ENCODE data around the gene RCOR3. TPM values are rescaled to one million over a fixed set of nuclear protein-coding genes. Genes with fewer than 3 reads are reported as not detected.
"Not testable (repeated sequence)": the region's sequence is repeated elsewhere in the genome, so short reads cannot be mapped to it uniquely, and the experiment has no call there.

RCOR3 gene
- total RNA-seq, 5 donors from 2014 or later (not counting 1 experiment from before 2014, with no cell fraction given), result 58.2 to 72.4 (median 62.2) TPM

GRCh38 chr1:211313392-211313791 is 54.2 kb downstream of the RCOR3 start:
- 94% methylated on average over 11 of the region's 11 CpGs for WGBS (ENCODE audit: insufficient coverage)
- ATAC-seq (replicated peaks in 1 of 4) (no peak), DNase-seq (no peak)
- Histone ChIP-seq H3K27me3 (replicated peaks in 1 of 2; ENCODE audit: control insufficient read depth in 2 of 2, extremely low read depth in 1 of 2, insufficient read depth in 2 of 2, low read length in 1 of 2) (no peaks in the 10 kb centered on the region), H3K9me3 (no peaks in the 10 kb centered on the region), H3K4me3 (ENCODE audit: control insufficient read depth in 1 of 2, extremely low read depth in 1 of 2, low read length in 1 of 2) (no peak overlapping the region), H3K27ac (ENCODE audit: low read length) (no peak overlapping the region), H3K4me1 (ENCODE audit: control insufficient read depth in 1 of 2, extremely low read depth in 1 of 2, insufficient read depth in 2 of 2, low read length in 2 of 2) (no peaks in the 10 kb centered on the region), H3K36me3 (ENCODE audit: control insufficient read depth in 2 of 2, extremely low read depth in 1 of 2, insufficient read depth in 1 of 2, low read length in 1 of 2) (peaks cover 0 to 32% of the 10 kb centered on the region in 2 donors)
- ChIA-PET POLR2A (no interaction called here), CTCF (no interaction called here)
- H3K27me3 Mint-ChIP-seq, result no peaks in the 10 kb centered on the region
- peak overlapping the region; percentile 60 to 81 for H3K27ac Mint-ChIP-seq
- peaks cover 0 to 7% (median 7%) of the 10 kb centered on the region in 3 donors for H3K4me1 Mint-ChIP-seq
- no peaks in the 10 kb centered on the region for H3K9me3 Mint-ChIP-seq
- peaks cover 23% of the 10 kb centered on the region for H3K36me3 Mint-ChIP-seq
- H3K4me3 Mint-ChIP-seq, result no peak overlapping the region

- Histone ChIP-seq H3K4me1 (ENCODE audit: control insufficient read depth in 1 of 2, extremely low read depth in 1 of 2, insufficient read depth in 2 of 2, low read length in 2 of 2) (peaks cover 2 to 7% of the 10 kb centered on the region in 2 experiments), H3K9me3 (no peaks in the 10 kb centered on the region), H3K27me3 (replicated peaks in 1 of 2; ENCODE audit: control insufficient read depth in 2 of 2, extremely low read depth in 1 of 2, insufficient read depth in 2 of 2, low read length in 1 of 2) (no peaks in the 10 kb centered on the region), H3K36me3 (ENCODE audit: control insufficient read depth in 2 of 2, extremely low read depth in 1 of 2, insufficient read depth in 1 of 2, low read length in 1 of 2) (peaks cover 0 to 15% of the 10 kb centered on the region in 2 donors), H3K4me3 (ENCODE audit: control insufficient read depth in 1 of 2, extremely low read depth in 1 of 2, low read length in 1 of 2) (no peak overlapping the region), H3K27ac (ENCODE audit: low read length) (no peak overlapping the region)
- Mint-ChIP-seq H3K27me3 (no peaks in the 10 kb centered on the region), H3K9me3 (no peaks in the 10 kb centered on the region), H3K36me3 (peaks cover 6% of the 10 kb centered on the region), H3K4me3 (no peak overlapping the region), H3K4me1 (peaks cover 0 to 13% (median 12%) of the 10 kb centered on the region in 3 donors), H3K27ac (no peak overlapping the region)
- CTCF ChIA-PET, result interaction anchor here in 1 of 2 donors (0.6 to 0.7 kb wide), 2 partner anchors 356 to 1550 kb away, joined by 3 read pairs; no protein-coding TSS in a partner anchor
- POLR2A ChIA-PET, result no interaction called here
- ATAC-seq (replicated peaks in 1 of 4) (no peak), DNase-seq (no peak)
Observed at GRCh38 chr1:211318576-211319280, 59.6 kb downstream of the RCOR3 start.

- DNase-seq, result no peak
- Mint-ChIP-seq H3K9me3 (no peaks in the 10 kb centered on the region), H3K27ac (no peak overlapping the region), H3K27me3 (no peaks in the 10 kb centered on the region), H3K4me1 (peaks cover 6 to 18% (median 14%) of the 10 kb centered on the region in 3 donors), H3K4me3 (no peak overlapping the region), H3K36me3 (no peaks in the 10 kb centered on the region)
- Histone ChIP-seq H3K9me3 (no peaks in the 10 kb centered on the region), H3K36me3 (ENCODE audit: control insufficient read depth in 2 of 2, extremely low read depth in 1 of 2, insufficient read depth in 1 of 2, low read length in 1 of 2) (peaks cover 0 to 9% of the 10 kb centered on the region in 2 donors), H3K27ac (ENCODE audit: low read length) (no peak overlapping the region), H3K4me3 (ENCODE audit: control insufficient read depth in 1 of 2, extremely low read depth in 1 of 2, low read length in 1 of 2) (no peak overlapping the region), H3K4me1 (ENCODE audit: control insufficient read depth in 1 of 2, extremely low read depth in 1 of 2, insufficient read depth in 2 of 2, low read length in 2 of 2) (peaks cover 2 to 7% of the 10 kb centered on the region in 2 experiments), H3K27me3 (replicated peaks in 1 of 2; ENCODE audit: control insufficient read depth in 2 of 2, extremely low read depth in 1 of 2, insufficient read depth in 2 of 2, low read length in 1 of 2) (no peaks in the 10 kb centered on the region)
- ChIA-PET POLR2A (no interaction called here), CTCF (interaction anchor here in 1 of 2 donors (0.6 kb wide), 1 partner anchor 52 kb away, joined by 11 read pairs; no protein-coding TSS in a partner anchor)
- no peak for ATAC-seq (replicated peaks in 1 of 4)
Observed at GRCh38 chr1:211319892-211320291, 60.7 kb downstream of the RCOR3 start.

GRCh38 chr1:211320980-211321379 is 61.8 kb downstream of the RCOR3 start:
- Mint-ChIP-seq H3K4me3 (no peak overlapping the region), H3K9me3 (no peaks in the 10 kb centered on the region), H3K27ac (no peak overlapping the region), H3K36me3 (no peaks in the 10 kb centered on the region), H3K27me3 (no peaks in the 10 kb centered on the region), H3K4me1 (peaks cover 14 to 26% (median 22%) of the 10 kb centered on the region in 3 donors)
- Histone ChIP-seq H3K27me3 (replicated peaks in 1 of 2; ENCODE audit: control insufficient read depth in 2 of 2, extremely low read depth in 1 of 2, insufficient read depth in 2 of 2, low read length in 1 of 2) (no peaks in the 10 kb centered on the region), H3K27ac (ENCODE audit: low read length) (no peak overlapping the region), H3K4me1 (ENCODE audit: control insufficient read depth in 1 of 2, extremely low read depth in 1 of 2, insufficient read depth in 2 of 2, low read length in 2 of 2) (peaks cover 2 to 17% of the 10 kb centered on the region in 2 experiments), H3K36me3 (ENCODE audit: control insufficient read depth in 2 of 2, extremely low read depth in 1 of 2, insufficient read depth in 1 of 2, low read length in 1 of 2) (peaks cover 0 to 4% of the 10 kb centered on the region in 2 donors), H3K4me3 (ENCODE audit: control insufficient read depth in 1 of 2, extremely low read depth in 1 of 2, low read length in 1 of 2) (no peak overlapping the region), H3K9me3 (no peaks in the 10 kb centered on the region)
- WGBS (ENCODE audit: insufficient coverage), result no CpG with 5 or more reads among the region's 4 CpGs
- POLR2A ChIA-PET, result no interaction called here
- CTCF ChIA-PET, result interaction anchor here (0.9 to 1.0 kb wide), 4 partner anchors 26 to 159 kb away, joined by 3 to 6 read pairs (median 4); no protein-coding TSS in a partner anchor
- DNase-seq, result no peak
- peak in 3 of 4 experiments; percentile 31 to 34 (median 32) for ATAC-seq (replicated peaks in 1 of 4)

GRCh38 chr1:211321646-211322045 is 62.5 kb downstream of the RCOR3 start:
- H3K27me3 Mint-ChIP-seq; POLR2A ChIA-PET; H3K9me3 Mint-ChIP-seq; H3K9me3 ChIP-seq; H3K27ac Mint-ChIP-seq; H3K27ac ChIP-seq (ENCODE audit: low read length); DNase-seq; H3K27me3 ChIP-seq (replicated peaks in 1 of 2; ENCODE audit: control insufficient read depth in 2 of 2, extremely low read depth in 1 of 2, insufficient read depth in 2 of 2, low read length in 1 of 2); H3K36me3 ChIP-seq (ENCODE audit: control insufficient read depth in 2 of 2, extremely low read depth in 1 of 2, insufficient read depth in 1 of 2, low read length in 1 of 2); H3K4me3 Mint-ChIP-seq; ATAC-seq (replicated peaks in 1 of 4); H3K36me3 Mint-ChIP-seq; H3K4me3 ChIP-seq (ENCODE audit: control insufficient read depth in 1 of 2, extremely low read depth in 1 of 2, low read length in 1 of 2): not testable (repeated sequence)
- H3K4me1 Mint-ChIP-seq, result peaks cover 19 to 31% (median 26%) of the 10 kb centered on the region in 3 donors
- CTCF ChIA-PET, result interaction anchor here in 1 of 2 donors (0.7 to 2.8 kb wide), 5 partner anchors 25 to 159 kb away, joined by 3 to 10 read pairs (median 4); no protein-coding TSS in a partner anchor
- no CpG with 5 or more reads among the region's 7 CpGs for whole genome bisulfite sequencing (ENCODE audit: insufficient coverage)
- peaks cover 5 to 23% of the 10 kb centered on the region in 2 experiments for H3K4me1 ChIP-seq (ENCODE audit: control insufficient read depth in 1 of 2, extremely low read depth in 1 of 2, insufficient read depth in 2 of 2, low read length in 2 of 2)

GRCh38 chr1:211323156-211324063 is 64.2 kb downstream of the RCOR3 start:
- WGBS (ENCODE audit: insufficient coverage), result 0% methylated on average over 2 of the region's 9 CpGs
- Mint-ChIP-seq H3K27me3 (no peaks in the 10 kb centered on the region), H3K36me3 (no peaks in the 10 kb centered on the region), H3K9me3 (no peaks in the 10 kb centered on the region), H3K4me1 (peaks cover 30 to 42% (median 35%) of the 10 kb centered on the region in 3 donors), H3K27ac (no peak overlapping the region), H3K4me3 (no peak overlapping the region)
- H3K36me3 ChIP-seq (ENCODE audit: control insufficient read depth in 2 of 2, extremely low read depth in 1 of 2, insufficient read depth in 1 of 2, low read length in 1 of 2), result no peaks in the 10 kb centered on the region
- no peaks in the 10 kb centered on the region for H3K9me3 ChIP-seq
- ChIA-PET CTCF (interaction anchor here (0.5 to 3.9 kb wide), 36 partner anchors 9 to 1691 kb away, joined by 3 to 34 read pairs (median 3); partner anchors contain the start of gene SLC30A1 (in 1 of the 2)), POLR2A (no interaction called here)
- peak; percentile 29 to 85 (median 58) for DNase-seq
- ATAC-seq (replicated peaks in 1 of 4), result peak; percentile 60 to 73 (median 64)
- H3K4me3 ChIP-seq (ENCODE audit: control insufficient read depth in 1 of 2, extremely low read depth in 1 of 2, low read length in 1 of 2), result no peak overlapping the region
- H3K4me1 ChIP-seq (ENCODE audit: control insufficient read depth in 1 of 2, extremely low read depth in 1 of 2, insufficient read depth in 2 of 2, low read length in 2 of 2), result peaks cover 9 to 34% of the 10 kb centered on the region in 2 experiments
- no peak overlapping the region for H3K27ac ChIP-seq (ENCODE audit: low read length)
- H3K27me3 ChIP-seq (replicated peaks in 1 of 2; ENCODE audit: control insufficient read depth in 2 of 2, extremely low read depth in 1 of 2, insufficient read depth in 2 of 2, low read length in 1 of 2), result no peaks in the 10 kb centered on the region

Measured in T-cell (primary cell).